Vagina (tissue), 2 donors: Measurements from ENCODE around the gene KIF18A. TPM values are rescaled to one million over a fixed set of nuclear protein-coding genes. Genes with fewer than 3 reads are reported as not detected.

Experiments used
- DNase-seq, 2 donors: peaks; one replicate each; pipeline ENCODE4 v3.0.0-alpha.2; 2017; ENCODE audit errors: extremely low spot score in 2 of 2
- H3K27ac ChIP-seq: fragments of 200-600 bp; sonication (generic); one replicate; pipeline ENCODE4 v1.5.1; 2019
- H3K27me3 ChIP-seq: fragments of 200-600 bp; sonication (generic); one replicate; pipeline ENCODE4 v1.5.1; 2019
- H3K36me3 ChIP-seq, 2 donors: fragments of 200-600 bp; sonication (generic); one replicate each; pipeline ENCODE4 v1.5.1; 2017 to 2019
- H3K4me1 ChIP-seq: fragments of 200-600 bp; sonication (generic); one replicate; pipeline ENCODE4 v1.5.1; 2019
- H3K4me3 ChIP-seq, 2 donors: fragments of 200-600 bp; sonication (generic); 1 replicate in 1 of 2; 2 replicates in 1 of 2; pipeline ENCODE4 v1.5.1; 2016 to 2019
- H3K9me3 ChIP-seq: fragments of 200-600 bp; sonication (generic); one replicate; pipeline ENCODE4 v1.5.1; 2019
- CTCF ChIP-seq, 3 experiments: fragments of 450-650 bp in 2 of 3; fragments of 200-600 bp in 1 of 3; sonication (generic) in 1 of 3; IDR thresholded peaks; one replicate each; pipeline ENCODE4 v1.5.1; 2017 to 2019; ENCODE audit warnings: antibody characterized with exemption in 3 of 3, mild to moderate bottlenecking in 2 of 3, moderate library complexity in 2 of 3
- POLR2A ChIP-seq, 2 donors: fragments of 450-650 bp; IDR thresholded peaks; one replicate each; pipeline ENCODE4 v1.6.1; 2017; ENCODE audit warnings: antibody characterized with exemption in 2 of 2, mild to moderate bottlenecking in 2 of 2, moderate library complexity in 2 of 2
- POLR2AphosphoS5 ChIP-seq, 2 donors: sonication (generic); formaldehyde crosslinking; IDR thresholded peaks; one replicate each; pipeline ENCODE4 v1.9.0; 2017; ENCODE audit warnings: antibody characterized with exemption in 2 of 2, mild to moderate bottlenecking in 2 of 2, low read depth in 1 of 2; ENCODE audit not compliant: insufficient read depth in 1 of 2
- intact Hi-C: fragments of 100-400 bp; cut with DNase I; formaldehyde crosslinking; loops from one replicate; pipeline ENCODE4 v1.15.1; 2023
- total RNA-seq: library from RNA; depleted of rRNA; stranded (reverse); fragments of >200 nt; gene quantifications from one replicate; pipeline ENCODE4 v1.2.3, GENCODE V29; 2016

The KIF18A gene
- total RNA-seq, 1 donor from 2014 or later, result 2.5 TPM

GRCh38 chr11:28144808-28145207 is 36.9 kb upstream of the KIF18A start:
- Histone ChIP-seq H3K36me3 (no peaks in the 10 kb centered on the region), H3K4me1 (peaks cover 7% of the 10 kb centered on the region), H3K27ac (no peak overlapping the region), H3K9me3 (peaks cover 15% of the 10 kb centered on the region), H3K4me3 (no peak overlapping the region), H3K27me3 (no peaks in the 10 kb centered on the region)
- no peak for DNase-seq
- intact Hi-C loops, result no loop called here
- TF ChIP-seq POLR2A (IDR thresholded peaks at IDR 0.05), result no peak
- TF ChIP-seq POLR2AphosphoS5 (IDR thresholded peaks at IDR 0.05; ENCODE audit: insufficient read depth in 1 of 2, low read depth in 1 of 2), result no peak
- TF ChIP-seq CTCF (IDR thresholded peaks at IDR 0.05), result no peak

- no peak overlapping the region for H3K4me3 ChIP-seq
- peaks cover 7% of the 10 kb centered on the region for H3K4me1 ChIP-seq
- H3K27ac ChIP-seq, result no peak overlapping the region
- peaks cover 16% of the 10 kb centered on the region for H3K9me3 ChIP-seq
- no peak for TF ChIP-seq POLR2AphosphoS5 (IDR thresholded peaks at IDR 0.05; ENCODE audit: insufficient read depth in 1 of 2, low read depth in 1 of 2)
- no peak for TF ChIP-seq CTCF (IDR thresholded peaks at IDR 0.05)
- TF ChIP-seq POLR2A (IDR thresholded peaks at IDR 0.05), result no peak
- no peak for DNase-seq
- intact Hi-C loops, result no loop called here
- H3K27me3 ChIP-seq, result no peaks in the 10 kb centered on the region
- H3K36me3 ChIP-seq, result no peaks in the 10 kb centered on the region
These were observed 34.8 kb upstream of the KIF18A start for GRCh38 chr11:28142724-28143123.

- peaks cover 16% of the 10 kb centered on the region for H3K9me3 ChIP-seq
- intact Hi-C loops, result no loop called here
- H3K27me3 ChIP-seq, result no peaks in the 10 kb centered on the region
- peaks cover 1% of the 10 kb centered on the region for H3K4me1 ChIP-seq
- H3K36me3 ChIP-seq, result no peaks in the 10 kb centered on the region
- no peak for DNase-seq
- H3K4me3 ChIP-seq, result no peak overlapping the region
- H3K27ac ChIP-seq, result no peak overlapping the region
- TF ChIP-seq POLR2AphosphoS5 (IDR thresholded peaks at IDR 0.05; ENCODE audit: insufficient read depth in 1 of 2, low read depth in 1 of 2) (no peak), CTCF (IDR thresholded peaks at IDR 0.05) (no peak), POLR2A (IDR thresholded peaks at IDR 0.05) (no peak)
These were observed 32.9 kb upstream of the KIF18A start for GRCh38 chr11:28140689-28141455.

- no peak overlapping the region for H3K27ac ChIP-seq
- H3K27me3 ChIP-seq, result no peaks in the 10 kb centered on the region
- intact Hi-C loops, result no loop called here
- H3K9me3 ChIP-seq, result peaks cover 16% of the 10 kb centered on the region
- no peak for TF ChIP-seq POLR2AphosphoS5 (IDR thresholded peaks at IDR 0.05; ENCODE audit: insufficient read depth in 1 of 2, low read depth in 1 of 2)
- no peak for TF ChIP-seq CTCF (IDR thresholded peaks at IDR 0.05)
- TF ChIP-seq POLR2A (IDR thresholded peaks at IDR 0.05), result no peak
- no peaks in the 10 kb centered on the region for H3K4me1 ChIP-seq
- peaks cover 0 to 4% of the 10 kb centered on the region in 2 donors for H3K36me3 ChIP-seq
- no peak overlapping the region for H3K4me3 ChIP-seq
- DNase-seq, result no peak
These were observed 32.0 kb upstream of the KIF18A start for GRCh38 chr11:28139841-28140415.

GRCh38 chr11:28137832-28138231 is 29.9 kb upstream of the KIF18A start:
- H3K27me3 ChIP-seq, result no peaks in the 10 kb centered on the region
- H3K9me3 ChIP-seq, result peaks cover 16% of the 10 kb centered on the region
- no peak for DNase-seq
- no peak overlapping the region for H3K4me3 ChIP-seq
- TF ChIP-seq POLR2A (IDR thresholded peaks at IDR 0.05), result no peak
- no peak for TF ChIP-seq POLR2AphosphoS5 (IDR thresholded peaks at IDR 0.05; ENCODE audit: insufficient read depth in 1 of 2, low read depth in 1 of 2)
- no peak for TF ChIP-seq CTCF (IDR thresholded peaks at IDR 0.05)
- peaks cover 0 to 13% of the 10 kb centered on the region in 2 donors for H3K36me3 ChIP-seq
- H3K4me1 ChIP-seq, result no peaks in the 10 kb centered on the region
- intact Hi-C loops, result no loop called here
- no peak overlapping the region for H3K27ac ChIP-seq
